Activated CD8-positive, alpha-beta memory T cell treated with anti-CD3 and anti-CD28 coated beads, Interleukin-2, amount 10 ng/mL, durations not matched to agents 7 days and 5 days (primary cell): ENCODE results near the gene ZDHHC4. TPM values are rescaled to one million over a fixed set of nuclear protein-coding genes. Genes with fewer than 3 reads are reported as not detected.
"Not testable (repeated sequence)": the region's sequence is repeated elsewhere in the genome, so short reads cannot be mapped to it uniquely, and the experiment has no call there.

Experiments used
- ATAC-seq: fragments of 150-1000 bp; cut with Tn5 transposase; one replicate; pipeline ENCODE4 v1.10.0; 2021; ENCODE audit warnings: moderate library complexity
- CTCF ChIA-PET: fragments of 350-600 bp; sonication (Branson Sonifier 250); formaldehyde crosslinking; loops from one replicate; lab custom pipeline; 2021; ENCODE audit warnings: antibody characterized with exemption; lab: Charles Lee
- DNase-seq: peaks from one replicate; pipeline ENCODE4 v3.0.0-alpha.2; 2020
- H3K27ac Mint-ChIP-seq: one replicate; pipeline ENCODE4 v1.8.0; 2021; ENCODE audit warnings: mild to moderate bottlenecking, mixed read lengths
- H3K27me3 Mint-ChIP-seq: one replicate; pipeline ENCODE4 v1.8.0; 2021; ENCODE audit warnings: mixed read lengths
- H3K36me3 Mint-ChIP-seq: one replicate; pipeline ENCODE4 v1.8.0; 2021; ENCODE audit warnings: mild to moderate bottlenecking, mixed read lengths
- H3K4me1 Mint-ChIP-seq: one replicate; pipeline ENCODE4 v1.8.0; 2021; ENCODE audit warnings: mixed read lengths
- H3K4me3 Mint-ChIP-seq: one replicate; pipeline ENCODE4 v1.8.0; 2021; ENCODE audit warnings: mild to moderate bottlenecking, moderate library complexity, mixed read lengths
- H3K9me3 Mint-ChIP-seq: one replicate; pipeline ENCODE4 v1.8.0; 2022; ENCODE audit warnings: low read depth, mixed read lengths
- total RNA-seq, 2 experiments: library from RNA; stranded (reverse); gene quantifications; one replicate each; pipeline ENCODE4 v1.2.3, GENCODE V29; 2021

ZDHHC4 gene
- total RNA-seq, 2 experiments from 2014 or later: 30.1 to 33.2 TPM

DNA sequence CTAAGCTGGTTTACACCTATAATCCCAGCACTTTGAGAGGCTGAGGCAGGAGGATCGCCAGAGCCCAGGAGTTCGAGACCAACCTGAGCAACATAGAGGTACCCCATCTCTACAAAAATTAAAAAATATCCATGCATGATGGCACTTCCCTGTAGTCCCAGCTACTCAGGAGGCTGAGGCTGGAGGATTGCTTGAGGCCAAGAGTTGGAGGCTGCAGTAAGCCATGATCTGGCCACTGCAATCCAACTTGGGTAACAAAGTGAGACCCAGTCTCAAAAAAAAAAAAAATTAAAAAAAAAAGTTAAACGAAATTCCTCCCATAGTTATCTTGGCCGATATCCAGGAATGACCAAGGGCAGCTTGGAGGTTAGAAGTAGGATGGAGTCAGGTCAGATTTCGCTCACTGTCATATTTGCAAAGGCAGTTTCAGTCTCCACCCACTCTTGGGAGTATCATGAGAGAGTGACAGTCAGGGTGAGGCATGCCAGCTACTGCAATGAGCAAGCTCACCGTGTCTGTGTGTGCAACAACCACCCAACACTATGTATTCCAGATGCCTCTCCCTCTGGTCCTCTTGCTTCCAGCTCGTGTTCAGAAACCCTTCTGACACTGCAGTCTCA is 6.0 kb upstream of the ZDHHC4 start:
- peaks cover 3% of the 10 kb centered on the region for H3K27me3 Mint-ChIP-seq
- DNase-seq (no peak), ATAC-seq (no peak)
- H3K9me3 Mint-ChIP-seq: no peaks in the 10 kb centered on the region
- H3K36me3 Mint-ChIP-seq: no peaks in the 10 kb centered on the region
- no peak overlapping the region for H3K4me3 Mint-ChIP-seq
- peaks cover under 1% of the 10 kb centered on the region for H3K4me1 Mint-ChIP-seq
- CTCF ChIA-PET: interaction anchor here (0.7 to 1.3 kb wide), 3 partner anchors 18 to 94 kb away, joined by 3 read pairs; no protein-coding TSS in a partner anchor
- H3K27ac Mint-ChIP-seq: no peak overlapping the region

DNA sequence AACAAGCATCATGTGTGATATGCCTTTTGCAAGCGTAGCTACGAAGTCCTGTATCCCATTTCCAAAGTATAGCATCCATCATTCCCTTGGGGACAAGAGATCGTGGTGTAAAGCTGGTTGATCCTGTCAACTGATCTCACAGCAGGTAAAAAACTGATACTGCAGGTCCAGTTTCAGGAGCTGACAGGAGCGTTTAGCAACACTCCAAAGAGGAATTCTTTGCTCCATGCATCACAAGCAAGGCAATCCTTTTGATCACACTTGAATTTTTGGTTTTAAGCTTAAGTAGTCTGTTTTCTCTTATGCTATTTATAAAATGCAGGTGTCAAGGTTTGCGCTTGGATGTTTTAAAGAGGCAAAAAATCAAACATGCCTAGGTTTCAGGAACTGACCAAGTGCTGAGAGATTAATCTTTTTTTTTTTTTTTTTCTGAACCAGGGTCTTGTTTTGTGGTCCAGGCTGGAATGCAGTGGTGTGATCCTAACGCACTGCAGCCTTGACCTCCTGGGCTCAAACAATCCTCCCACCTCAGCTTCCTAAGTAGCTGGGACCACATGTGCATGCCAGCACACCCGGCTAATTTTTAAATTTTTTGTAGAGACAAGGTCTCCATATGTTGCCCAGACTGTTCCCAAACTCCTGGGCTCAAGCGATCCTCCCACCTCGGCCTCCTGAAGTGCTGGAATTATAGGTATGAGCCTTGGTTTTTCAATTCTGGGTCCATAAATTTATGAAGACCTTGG is 1.8 kb upstream of the ZDHHC4 start:
- ATAC-seq (no peak), DNase-seq (no peak)
- H3K36me3 Mint-ChIP-seq: peaks cover 6% of the 10 kb centered on the region
- H3K4me1 Mint-ChIP-seq: peaks cover 17% of the 10 kb centered on the region
- no peak overlapping the region for H3K4me3 Mint-ChIP-seq
- H3K27me3 Mint-ChIP-seq: no peaks in the 10 kb centered on the region
- H3K9me3 Mint-ChIP-seq: no peaks in the 10 kb centered on the region
- no peak overlapping the region for H3K27ac Mint-ChIP-seq
- CTCF ChIA-PET: interaction anchor here (0.6 to 6.2 kb wide), 13 partner anchors 15 to 127 kb away, joined by 3 to 60 read pairs (median 4); partner anchors contain the start of genes DAGLB and INTS15

GRCh38 chr7:6576024-6576866 is 1.0 kb upstream of the ZDHHC4 start:
- Mint-ChIP-seq H3K9me3 (no peaks in the 10 kb centered on the region), H3K4me1 (peaks cover 22% of the 10 kb centered on the region), H3K4me3 (peak overlapping the region; percentile 31), H3K27ac (peak overlapping the region; percentile 31), H3K27me3 (no peaks in the 10 kb centered on the region), H3K36me3 (peaks cover 10% of the 10 kb centered on the region)
- no peak for ATAC-seq
- DNase-seq: no peak
- CTCF ChIA-PET: interaction anchor here (0.6 to 6.2 kb wide), 9 partner anchors 14 to 128 kb away, joined by 3 to 60 read pairs (median 4); partner anchors contain the start of genes DAGLB and INTS15

- Mint-ChIP-seq H3K27ac (peak overlapping the region; percentile 66), H3K4me3 (peak overlapping the region; percentile 80), H3K36me3 (peaks cover 17% of the 10 kb centered on the region), H3K4me1 (peaks cover 28% of the 10 kb centered on the region)
- not testable (repeated sequence) for H3K27me3 Mint-ChIP-seq, ATAC-seq, H3K9me3 Mint-ChIP-seq, DNase-seq
- CTCF ChIA-PET: interaction anchor here (0.6 to 6.2 kb wide), 6 partner anchors 13 to 129 kb away, joined by 3 to 60 read pairs (median 5); partner anchors contain the start of genes DAGLB and INTS15
Observed at GRCh38 chr7:6576867-6577368, 336 bp upstream of the ZDHHC4 start.

DNA sequence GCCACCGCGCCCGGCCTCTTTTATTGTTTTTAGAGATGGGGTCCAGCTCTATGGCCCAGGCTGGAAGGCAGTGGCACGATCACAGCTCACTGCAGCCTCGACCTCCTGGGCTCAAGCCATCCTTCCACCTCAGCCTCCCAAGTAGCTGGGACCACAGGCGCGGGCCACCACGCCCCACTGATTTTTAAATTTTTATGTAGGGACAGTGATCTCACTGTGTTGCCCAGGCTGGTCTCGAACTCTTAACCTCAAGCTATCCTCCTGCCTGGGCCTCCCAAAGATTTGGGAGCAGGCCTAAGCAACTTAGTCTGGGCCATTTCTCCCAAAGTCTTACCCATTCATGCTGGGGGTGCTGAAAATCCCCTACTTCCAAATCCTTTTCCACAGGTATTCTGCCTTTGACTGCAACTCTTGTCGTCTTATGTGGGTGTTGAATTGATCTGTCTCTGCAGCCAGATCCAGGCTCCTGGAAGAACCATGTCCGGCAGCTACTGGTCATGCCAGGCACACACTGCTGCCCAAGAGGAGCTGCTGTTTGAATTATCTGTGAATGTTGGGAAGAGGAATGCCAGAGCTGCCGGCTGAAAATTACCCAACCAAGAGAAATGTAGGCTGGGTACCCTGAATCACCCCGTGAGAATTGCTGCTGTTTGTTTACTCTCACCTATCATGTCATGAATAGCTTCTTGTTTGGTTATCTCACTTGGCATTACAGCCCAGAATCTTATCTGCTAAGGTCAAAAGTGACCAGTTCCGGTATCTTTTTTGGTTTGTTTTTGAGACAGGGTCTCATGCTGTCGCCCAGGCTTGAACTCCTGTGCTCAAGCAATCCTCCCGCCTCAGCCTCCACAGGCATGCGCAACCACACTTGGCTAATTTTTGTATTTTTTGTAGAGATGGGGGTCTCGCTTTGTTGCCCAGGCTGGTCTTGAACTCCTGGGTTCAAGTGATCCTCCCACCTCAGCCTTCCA is 1.1 kb downstream of the ZDHHC4 start:
- no peaks in the 10 kb centered on the region for H3K27me3 Mint-ChIP-seq
- ATAC-seq (no peak), DNase-seq (no peak)
- peaks cover 23% of the 10 kb centered on the region for H3K36me3 Mint-ChIP-seq
- peak overlapping the region; percentile 89 for H3K27ac Mint-ChIP-seq
- H3K9me3 Mint-ChIP-seq: no peaks in the 10 kb centered on the region
- H3K4me1 Mint-ChIP-seq: peaks cover 34% of the 10 kb centered on the region
- peak overlapping the region; percentile 80 for H3K4me3 Mint-ChIP-seq
- CTCF ChIA-PET: interaction anchor here (0.9 to 6.2 kb wide), 3 partner anchors 12 to 22 kb away, joined by 4 to 60 read pairs (median 6); partner anchors contain the start of gene INTS15

DNA sequence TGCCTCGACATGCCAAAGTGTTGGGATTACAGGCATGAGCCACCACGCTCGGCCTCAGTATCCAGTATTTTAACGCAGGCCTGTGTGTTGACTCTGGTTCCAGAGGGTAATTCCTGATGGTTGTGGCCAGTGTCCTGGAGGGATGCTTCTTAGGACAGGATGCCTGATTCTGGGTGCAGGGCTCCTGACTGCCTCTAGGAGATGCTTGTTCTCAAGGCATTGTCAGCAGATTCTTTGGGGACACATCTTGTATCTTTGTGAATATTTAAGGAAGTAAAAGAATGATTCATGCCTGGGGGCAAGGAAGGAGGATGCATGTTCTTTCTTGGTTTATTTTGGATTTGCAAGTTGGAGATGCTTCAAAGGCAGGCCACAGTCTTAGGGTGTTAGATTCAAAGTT is 2.2 kb downstream of the ZDHHC4 start:
- Mint-ChIP-seq H3K4me1 (peaks cover 34% of the 10 kb centered on the region), H3K4me3 (peak overlapping the region; percentile 0), H3K27ac (no peak overlapping the region), H3K9me3 (no peaks in the 10 kb centered on the region), H3K27me3 (no peaks in the 10 kb centered on the region), H3K36me3 (peaks cover 25% of the 10 kb centered on the region)
- CTCF ChIA-PET: interaction anchor here (3.0 kb wide), 1 partner anchor 11 kb away, joined by 10 read pairs; the partner anchor contains the start of gene INTS15
- DNase-seq: no peak
- ATAC-seq: no peak

DNA sequence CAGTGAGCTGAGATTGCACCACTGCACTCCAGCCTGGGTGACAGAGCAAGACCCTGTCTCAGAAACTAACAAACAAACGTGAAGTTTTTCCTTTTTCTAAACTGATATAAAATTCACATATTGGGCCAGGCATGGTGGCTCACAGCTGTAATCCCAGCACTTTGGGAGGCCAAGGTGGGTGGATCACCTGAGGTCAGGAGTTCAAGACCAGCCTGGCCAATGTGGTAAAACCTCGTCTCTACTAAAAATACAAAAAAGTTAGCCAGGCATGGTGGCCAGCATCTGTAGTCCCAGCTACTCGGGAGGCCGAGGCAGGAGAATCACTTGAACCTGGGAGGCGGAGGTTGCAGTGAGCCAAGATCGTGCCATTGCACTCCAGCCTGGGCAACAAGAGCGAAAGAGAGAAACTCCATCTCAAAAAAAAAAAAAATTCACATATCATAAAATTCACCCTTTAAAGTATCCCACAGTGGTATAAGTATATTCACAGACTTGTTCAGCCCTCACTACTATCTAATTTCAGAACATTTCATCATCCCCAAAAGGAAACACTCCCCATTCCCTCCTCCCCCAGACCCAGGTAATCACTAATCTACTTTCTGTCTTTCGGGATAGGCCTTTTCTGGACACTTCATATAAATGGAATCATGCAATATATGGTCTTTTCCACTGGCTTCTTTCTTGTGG is 8.6 kb downstream of the ZDHHC4 start:
- H3K27me3 Mint-ChIP-seq, ATAC-seq, CTCF ChIA-PET, H3K4me3 Mint-ChIP-seq, H3K27ac Mint-ChIP-seq, H3K9me3 Mint-ChIP-seq, DNase-seq: not testable (repeated sequence)
- peaks cover 38% of the 10 kb centered on the region for H3K36me3 Mint-ChIP-seq
- H3K4me1 Mint-ChIP-seq: peaks cover 25% of the 10 kb centered on the region

DNA sequence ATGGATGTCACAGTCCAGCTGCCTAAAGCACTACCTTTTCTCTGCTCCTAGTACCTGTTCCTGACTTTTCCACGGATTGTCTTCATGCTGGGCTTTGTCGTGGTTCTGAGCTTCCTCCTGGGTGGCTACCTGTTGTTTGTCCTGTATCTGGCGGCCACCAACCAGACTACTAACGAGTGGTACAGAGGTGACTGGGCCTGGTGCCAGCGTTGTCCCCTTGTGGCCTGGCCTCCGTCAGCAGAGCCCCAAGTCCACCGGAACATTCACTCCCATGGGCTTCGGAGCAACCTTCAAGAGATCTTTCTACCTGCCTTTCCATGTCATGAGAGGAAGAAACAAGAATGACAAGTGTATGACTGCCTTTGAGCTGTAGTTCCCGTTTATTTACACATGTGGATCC is 11.3 kb downstream of the ZDHHC4 start:
- Mint-ChIP-seq H3K9me3 (no peaks in the 10 kb centered on the region), H3K4me1 (peaks cover 24% of the 10 kb centered on the region), H3K4me3 (peak overlapping the region; percentile 50), H3K27ac (peak overlapping the region; percentile 52), H3K36me3 (peaks cover 32% of the 10 kb centered on the region), H3K27me3 (no peaks in the 10 kb centered on the region)
- CTCF ChIA-PET: interaction anchor here (1.2 to 5.8 kb wide), 2 partner anchors 13 to 17 kb away, joined by 3 to 60 read pairs; partner anchors contain the start of gene ZDHHC4
- ATAC-seq (no peak), DNase-seq (no peak)

GRCh38 chr7:6589151-6589828 is 12.0 kb downstream of the ZDHHC4 start:
- Mint-ChIP-seq H3K27ac (peak overlapping the region; percentile 69), H3K27me3 (no peaks in the 10 kb centered on the region), H3K36me3 (peaks cover 35% of the 10 kb centered on the region), H3K4me1 (peaks cover 25% of the 10 kb centered on the region), H3K4me3 (peak overlapping the region; percentile 50), H3K9me3 (no peaks in the 10 kb centered on the region)
- DNase-seq: no peak
- ATAC-seq: no peak
- CTCF ChIA-PET: interaction anchor here (1.2 to 5.8 kb wide), 12 partner anchors 8 to 268 kb away, joined by 3 to 60 read pairs (median 6); partner anchors contain the start of gene ZDHHC4

DNA sequence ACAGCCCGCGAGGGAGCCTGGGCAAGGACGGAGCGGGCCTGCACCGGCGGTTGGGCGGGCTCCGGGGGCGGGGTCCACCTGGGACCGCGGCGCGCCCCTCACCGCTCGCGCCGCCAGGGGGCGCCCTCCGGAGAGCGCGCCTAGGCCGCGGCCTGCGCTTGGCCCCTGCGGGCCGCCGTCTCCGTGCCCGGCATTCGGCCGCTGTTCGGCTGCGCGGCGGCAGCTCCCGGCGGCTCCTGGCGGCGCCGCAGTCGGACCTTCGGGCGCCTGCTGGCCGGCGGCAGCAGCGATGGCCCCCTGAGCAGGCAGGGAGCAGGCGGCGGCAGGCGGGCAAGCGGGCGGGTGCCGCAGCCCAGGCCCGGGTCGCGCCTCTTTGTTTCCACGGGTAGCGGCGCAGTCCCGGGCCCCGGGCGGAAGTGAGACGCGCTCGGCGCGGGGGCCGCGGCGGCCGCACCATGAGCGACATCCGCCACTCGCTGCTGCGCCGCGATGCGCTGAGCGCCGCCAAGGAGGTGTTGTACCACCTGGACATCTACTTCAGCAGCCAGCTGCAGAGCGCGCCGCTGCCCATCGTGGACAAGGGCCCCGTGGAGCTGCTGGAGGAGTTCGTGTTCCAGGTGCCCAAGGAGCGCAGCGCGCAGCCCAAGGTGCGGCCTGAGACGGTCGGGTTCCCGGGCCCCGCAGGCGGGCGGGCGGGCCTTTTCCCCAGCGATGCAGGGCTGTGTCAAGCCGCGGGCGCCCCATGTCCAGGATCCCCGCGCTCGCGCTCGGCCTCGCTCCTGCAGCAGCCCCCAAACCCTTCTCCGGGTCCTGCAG is 12.8 kb downstream of the ZDHHC4 start, which contains the start of gene INTS15:
Gene INTS15, plus strand, starts transcription at position 193 of the 816 bp plus-strand sequence. Its CDS starts 263 bp downstream, at position 456.
- H3K27me3 Mint-ChIP-seq: no peaks in the 10 kb centered on the region
- peaks cover 26% of the 10 kb centered on the region for H3K4me1 Mint-ChIP-seq
- CTCF ChIA-PET: interaction anchor here (0.7 to 5.8 kb wide), 17 partner anchors 9 to 268 kb away, joined by 3 to 60 read pairs (median 4); partner anchors contain the start of gene ZDHHC4
- H3K27ac Mint-ChIP-seq: peak within 1 kb of the TSS; percentile 80
- DNase-seq: peak; percentile 83
- H3K4me3 Mint-ChIP-seq: peak within 1 kb of the TSS; percentile 86
- H3K9me3 Mint-ChIP-seq: no peaks in the 10 kb centered on the region
- H3K36me3 Mint-ChIP-seq: peaks cover 31% of the 10 kb centered on the region
- peak; percentile 92 for ATAC-seq
